ENCODE measurements around the gene BIRC6.

GRCh38 chr2:32384529-32384928, 27.7 kb downstream of the BIRC6 start:
- TF ChIP-seq CTCF (IDR thresholded peaks at IDR 0.05) (no peak), EZH2 (IDR thresholded peaks at IDR 0.05; ENCODE audit: borderline replicate concordance, insufficient read depth, low read depth, low read length, poor library complexity, severe bottlenecking) (no peak)
